GM12864 (cell line): ENCODE data around the gene ARHGAP6.

Experiments
- DNase-seq: peaks from one replicate; pipeline ENCODE4 v3.0.0-alpha.2; 2011; ENCODE audit warnings: low read depth
- H3K4me3 ChIP-seq: 2 replicates; pipeline ENCODE4 v1.5.1; 2011; ENCODE audit warnings: mild to moderate bottlenecking, low read depth, low read length, control low read depth
- CTCF ChIP-seq: IDR thresholded peaks from 2 replicates; pipeline ENCODE4 v1.5.1; 2011; ENCODE audit warnings: low read depth, mild to moderate bottlenecking, moderate library complexity, low read length, control low read depth, inconsistent platforms; ENCODE audit errors: missing control alignments

ARHGAP6 gene

GRCh38 chrX:11439846-11440245 lies 225.9 kb downstream of the ARHGAP6 start:
- no peak for TF ChIP-seq CTCF
- no peak overlapping the region for H3K4me3 ChIP-seq
- no peak for DNase-seq

GRCh38 chrX:11438767-11439166 lies 227.0 kb downstream of the ARHGAP6 start:
- DNase-seq = no peak
- H3K4me3 ChIP-seq = no peak overlapping the region
- no peak for TF ChIP-seq CTCF

- H3K4me3 ChIP-seq = no peak overlapping the region
- no peak for TF ChIP-seq CTCF
- DNase-seq = no peak
These were observed 227.4 kb downstream of the ARHGAP6 start for GRCh38 chrX:11438380-11438723.

GRCh38 chrX:11437642-11438379 lies 227.9 kb downstream of the ARHGAP6 start:
- DNase-seq = no peak
- TF ChIP-seq CTCF = no peak
- H3K4me3 ChIP-seq = no peak overlapping the region

- TF ChIP-seq CTCF = no peak
These were observed 230.2 kb downstream of the ARHGAP6 start for GRCh38 chrX:11435568-11435967.

GRCh38 chrX:11434607-11435006 lies 231.1 kb downstream of the ARHGAP6 start:
- H3K4me3 ChIP-seq = no peak overlapping the region
- DNase-seq = no peak
- no peak for TF ChIP-seq CTCF

More at GRCh38 chrX:11435568-11435967, 230.2 kb downstream of the ARHGAP6 start:
- no peak for DNase-seq
- no peak overlapping the region for H3K4me3 ChIP-seq

GRCh38 chrX:11431786-11432185 lies 233.9 kb downstream of the ARHGAP6 start:
- no peak overlapping the region for H3K4me3 ChIP-seq
- no peak for DNase-seq
- no peak for TF ChIP-seq CTCF
